ENCODE results near the gene COL11A2. TPM values are rescaled to one million over a fixed set of nuclear protein-coding genes. Genes with fewer than 3 reads are reported as not detected.

COL11A2 gene
- total and polyA plus RNA-seq, 2 experiments from 2014 or later, result 1.6 to 2.7 TPM

GRCh38 chr6:33204415-33205190 lies 12.3 kb upstream of the COL11A2 start, which contains the start of gene HSD17B8:
TSS of gene HSD17B8 (plus strand) at chr6:33204655. CDS start at chr6:33204669, 14 bp downstream.
- Histone ChIP-seq H3K27me3 (ENCODE audit: insufficient read depth) (peaks cover 40% of the 10 kb centered on the region), H3K4me3 (peak within 1 kb of the TSS; percentile 98), H4K20me1 (replicated peaks; ENCODE audit: insufficient read depth) (peaks cover 21% of the 10 kb centered on the region), H2AFZ (peak within 1 kb of the TSS; percentile 93; the same call in 1 of the 2 replicates), H3K27ac (ENCODE audit: low read depth) (no peak within 1 kb of the TSS), H3F3A (replicated peaks; ENCODE audit: low read depth) (peaks cover 31% of the 10 kb centered on the region), H3K4me1 (ENCODE audit: insufficient read depth) (peaks cover 31% of the 10 kb centered on the region), H3K79me2 (replicated peaks; ENCODE audit: insufficient read depth) (peaks cover 24% of the 10 kb centered on the region), H3K4me2 (peak within 1 kb of the TSS; percentile 96), H3K9me2 (ENCODE audit: insufficient read depth) (no peaks in the 10 kb centered on the region), H3K36me3 (ENCODE audit: insufficient read depth) (peaks cover 11% of the 10 kb centered on the region; the same call in 1 of the 2 replicates)
- H3K36me3 Mint-ChIP-seq (ENCODE audit: low read depth), result peaks cover 35% of the 10 kb centered on the region
- H3K4me1 Mint-ChIP-seq, result peaks cover 60% of the 10 kb centered on the region
- peak within 1 kb of the TSS; percentile 70; the same call in 1 of the 2 replicates for H3K27ac Mint-ChIP-seq
- ATAC-seq (peak; percentile 69), DNase-seq (ENCODE audit: low spot score) (peak; percentile 98)
- peaks cover 42% of the 10 kb centered on the region for H3K27me3 Mint-ChIP-seq (ENCODE audit: insufficient read depth, low read depth, poor library complexity)
- TF ChIP-seq, protein P1, sequence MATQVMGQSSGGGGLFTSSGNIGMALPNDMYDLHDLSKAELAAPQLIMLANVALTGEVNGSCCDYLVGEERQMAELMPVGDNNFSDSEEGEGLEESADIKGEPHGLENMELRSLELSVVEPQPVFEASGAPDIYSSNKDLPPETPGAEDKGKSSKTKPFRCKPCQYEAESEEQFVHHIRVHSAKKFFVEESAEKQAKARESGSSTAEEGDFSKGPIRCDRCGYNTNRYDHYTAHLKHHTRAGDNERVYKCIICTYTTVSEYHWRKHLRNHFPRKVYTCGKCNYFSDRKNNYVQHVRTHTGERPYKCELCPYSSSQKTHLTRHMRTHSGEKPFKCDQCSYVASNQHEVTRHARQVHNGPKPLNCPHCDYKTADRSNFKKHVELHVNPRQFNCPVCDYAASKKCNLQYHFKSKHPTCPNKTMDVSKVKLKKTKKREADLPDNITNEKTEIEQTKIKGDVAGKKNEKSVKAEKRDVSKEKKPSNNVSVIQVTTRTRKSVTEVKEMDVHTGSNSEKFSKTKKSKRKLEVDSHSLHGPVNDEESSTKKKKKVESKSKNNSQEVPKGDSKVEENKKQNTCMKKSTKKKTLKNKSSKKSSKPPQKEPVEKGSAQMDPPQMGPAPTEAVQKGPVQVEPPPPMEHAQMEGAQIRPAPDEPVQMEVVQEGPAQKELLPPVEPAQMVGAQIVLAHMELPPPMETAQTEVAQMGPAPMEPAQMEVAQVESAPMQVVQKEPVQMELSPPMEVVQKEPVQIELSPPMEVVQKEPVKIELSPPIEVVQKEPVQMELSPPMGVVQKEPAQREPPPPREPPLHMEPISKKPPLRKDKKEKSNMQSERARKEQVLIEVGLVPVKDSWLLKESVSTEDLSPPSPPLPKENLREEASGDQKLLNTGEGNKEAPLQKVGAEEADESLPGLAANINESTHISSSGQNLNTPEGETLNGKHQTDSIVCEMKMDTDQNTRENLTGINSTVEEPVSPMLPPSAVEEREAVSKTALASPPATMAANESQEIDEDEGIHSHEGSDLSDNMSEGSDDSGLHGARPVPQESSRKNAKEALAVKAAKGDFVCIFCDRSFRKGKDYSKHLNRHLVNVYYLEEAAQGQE (IDR thresholded peaks at IDR 0.05; ENCODE audit: unreplicated experiment), result no peak
- TF ChIP-seq JUNB (IDR thresholded peaks at IDR 0.05; ENCODE audit: unreplicated experiment) (no peak), ZNF462 (CRISPR knock-in tag; IDR thresholded peaks at IDR 0.05) (no peak), POLR2AphosphoS5 (IDR thresholded peaks at IDR 0.05; ENCODE audit: low read depth) (peak; percentile 83), EZH2phosphoT487 (IDR thresholded peaks at IDR 0.05; ENCODE audit: unreplicated experiment) (no peak), CREB1 (CRISPR knock-in tag; IDR thresholded peaks at IDR 0.05; ENCODE audit: low read depth) (peak; percentile 46; the same call in 1 of the 2 replicates), ZNF114 (CRISPR knock-in tag; IDR thresholded peaks at IDR 0.05) (no peak), EZH2 (IDR thresholded peaks at IDR 0.05; ENCODE audit: low read depth, unreplicated experiment) (no peak), NANOG (IDR thresholded peaks at IDR 0.05; ENCODE audit: borderline replicate concordance) (no peak), ZNF331 (CRISPR knock-in tag; IDR thresholded peaks at IDR 0.05; ENCODE audit: low read depth) (no peak), STAT1 (IDR thresholded peaks at IDR 0.05; ENCODE audit: unreplicated experiment) (no peak)
- TF ChIP-seq, protein P2, sequence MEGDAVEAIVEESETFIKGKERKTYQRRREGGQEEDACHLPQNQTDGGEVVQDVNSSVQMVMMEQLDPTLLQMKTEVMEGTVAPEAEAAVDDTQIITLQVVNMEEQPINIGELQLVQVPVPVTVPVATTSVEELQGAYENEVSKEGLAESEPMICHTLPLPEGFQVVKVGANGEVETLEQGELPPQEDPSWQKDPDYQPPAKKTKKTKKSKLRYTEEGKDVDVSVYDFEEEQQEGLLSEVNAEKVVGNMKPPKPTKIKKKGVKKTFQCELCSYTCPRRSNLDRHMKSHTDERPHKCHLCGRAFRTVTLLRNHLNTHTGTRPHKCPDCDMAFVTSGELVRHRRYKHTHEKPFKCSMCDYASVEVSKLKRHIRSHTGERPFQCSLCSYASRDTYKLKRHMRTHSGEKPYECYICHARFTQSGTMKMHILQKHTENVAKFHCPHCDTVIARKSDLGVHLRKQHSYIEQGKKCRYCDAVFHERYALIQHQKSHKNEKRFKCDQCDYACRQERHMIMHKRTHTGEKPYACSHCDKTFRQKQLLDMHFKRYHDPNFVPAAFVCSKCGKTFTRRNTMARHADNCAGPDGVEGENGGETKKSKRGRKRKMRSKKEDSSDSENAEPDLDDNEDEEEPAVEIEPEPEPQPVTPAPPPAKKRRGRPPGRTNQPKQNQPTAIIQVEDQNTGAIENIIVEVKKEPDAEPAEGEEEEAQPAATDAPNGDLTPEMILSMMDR (conservative IDR thresholded peaks at IDR 0.05; ENCODE audit: low read depth in 2 of 2), result no peak
- TF ChIP-seq, protein P3, sequence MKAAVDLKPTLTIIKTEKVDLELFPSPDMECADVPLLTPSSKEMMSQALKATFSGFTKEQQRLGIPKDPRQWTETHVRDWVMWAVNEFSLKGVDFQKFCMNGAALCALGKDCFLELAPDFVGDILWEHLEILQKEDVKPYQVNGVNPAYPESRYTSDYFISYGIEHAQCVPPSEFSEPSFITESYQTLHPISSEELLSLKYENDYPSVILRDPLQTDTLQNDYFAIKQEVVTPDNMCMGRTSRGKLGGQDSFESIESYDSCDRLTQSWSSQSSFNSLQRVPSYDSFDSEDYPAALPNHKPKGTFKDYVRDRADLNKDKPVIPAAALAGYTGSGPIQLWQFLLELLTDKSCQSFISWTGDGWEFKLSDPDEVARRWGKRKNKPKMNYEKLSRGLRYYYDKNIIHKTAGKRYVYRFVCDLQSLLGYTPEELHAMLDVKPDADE (IDR thresholded peaks at IDR 0.05), result no peak
- H3K9me3 Mint-ChIP-seq, result no peaks in the 10 kb centered on the region; the same call in 2 of the 3 replicates
- H3K4me3 Mint-ChIP-seq, result peak within 1 kb of the TSS; percentile 84

Measured in GM23338 (cell line).